RWPE1 (cell line): ENCODE data around the gene SERINC5.

Source experiments
- CTCF ChIA-PET: fragments of 350-600 bp; sonication (Branson Sonifier 250); formaldehyde crosslinking; extraction: SDS; loops from one replicate; lab custom pipeline; 2021; lab: Yijun Ruan, JAX
- POLR2A ChIA-PET: fragments of 400-600 bp; formaldehyde crosslinking; extraction: SDS; loops from one replicate; lab custom pipeline; 2020; ENCODE audit warnings: antibody characterized with exemption; ENCODE audit not compliant: low non-redundant PET; lab: Yijun Ruan, JAX
- DNase-seq: peaks from one replicate; pipeline ENCODE4 v3.0.0; 2012; ENCODE audit warnings: low spot score
- H3K27ac ChIP-seq: fragments of 450-650 bp; 2 replicates; pipeline ENCODE4 v1.5.1; 2017
- TF ChIP-seq, protein P1 (sequence below): fragments of 450-650 bp; conservative IDR thresholded peaks from 2 replicates; pipeline ENCODE4 v1.5.1; 2017; ENCODE audit warnings: low read depth, mild to moderate bottlenecking

SERINC5 gene

GRCh38 chr5:80260461-80260860 lies 4.6 kb upstream of the SERINC5 start:
- TF ChIP-seq, protein P1, sequence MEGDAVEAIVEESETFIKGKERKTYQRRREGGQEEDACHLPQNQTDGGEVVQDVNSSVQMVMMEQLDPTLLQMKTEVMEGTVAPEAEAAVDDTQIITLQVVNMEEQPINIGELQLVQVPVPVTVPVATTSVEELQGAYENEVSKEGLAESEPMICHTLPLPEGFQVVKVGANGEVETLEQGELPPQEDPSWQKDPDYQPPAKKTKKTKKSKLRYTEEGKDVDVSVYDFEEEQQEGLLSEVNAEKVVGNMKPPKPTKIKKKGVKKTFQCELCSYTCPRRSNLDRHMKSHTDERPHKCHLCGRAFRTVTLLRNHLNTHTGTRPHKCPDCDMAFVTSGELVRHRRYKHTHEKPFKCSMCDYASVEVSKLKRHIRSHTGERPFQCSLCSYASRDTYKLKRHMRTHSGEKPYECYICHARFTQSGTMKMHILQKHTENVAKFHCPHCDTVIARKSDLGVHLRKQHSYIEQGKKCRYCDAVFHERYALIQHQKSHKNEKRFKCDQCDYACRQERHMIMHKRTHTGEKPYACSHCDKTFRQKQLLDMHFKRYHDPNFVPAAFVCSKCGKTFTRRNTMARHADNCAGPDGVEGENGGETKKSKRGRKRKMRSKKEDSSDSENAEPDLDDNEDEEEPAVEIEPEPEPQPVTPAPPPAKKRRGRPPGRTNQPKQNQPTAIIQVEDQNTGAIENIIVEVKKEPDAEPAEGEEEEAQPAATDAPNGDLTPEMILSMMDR: no peak
- DNase-seq: no peak
- H3K27ac ChIP-seq: no peak overlapping the region
- ChIA-PET POLR2A (no interaction called here), CTCF (interaction anchor here (0.7 kb wide), 1 partner anchor 367 kb away, joined by 4 read pairs; no protein-coding TSS in a partner anchor)

GRCh38 chr5:80259511-80260203 lies 3.8 kb upstream of the SERINC5 start:
- H3K27ac ChIP-seq: no peak overlapping the region
- TF ChIP-seq, protein P1: no peak
- ChIA-PET POLR2A (no interaction called here), CTCF (no interaction called here)
- DNase-seq: no peak

- POLR2A ChIA-PET: interaction anchor here (0.6 to 1.9 kb wide), 4 partner anchors 8 to 1750 kb away, joined by 3 to 10 read pairs (median 4); no protein-coding TSS in a partner anchor
- TF ChIP-seq, protein P1: no peak
- H3K27ac ChIP-seq: peak overlapping the region; percentile 90
- CTCF ChIA-PET: interaction anchor here (0.6 to 1.2 kb wide), 4 partner anchors 11 to 172 kb away, joined by 3 to 4 read pairs (median 3); no protein-coding TSS in a partner anchor
- DNase-seq: peak; percentile 76
These were observed 427 bp downstream of the SERINC5 start for GRCh38 chr5:80255431-80255810.

- peak overlapping the region; percentile 90 for H3K27ac ChIP-seq
- DNase-seq: peak; percentile 65
- TF ChIP-seq, protein P1: no peak
- ChIA-PET CTCF (interaction anchor here (0.6 to 0.9 kb wide), 3 partner anchors 52 to 163 kb away, joined by 3 read pairs; no protein-coding TSS in a partner anchor), POLR2A (interaction anchor here (0.5 to 1.9 kb wide), 4 partner anchors 8 to 1750 kb away, joined by 3 to 10 read pairs (median 3); no protein-coding TSS in a partner anchor)
These were observed 949 bp downstream of the SERINC5 start for GRCh38 chr5:80254767-80255430.

- TF ChIP-seq, protein P1: no peak
- H3K27ac ChIP-seq: peak overlapping the region; percentile 91
- CTCF ChIA-PET: interaction anchor here (0.6 kb wide), 1 partner anchor 101 kb away, joined by 3 read pairs; no protein-coding TSS in a partner anchor
- DNase-seq: peak; percentile 48
- POLR2A ChIA-PET: interaction anchor here (0.6 to 0.7 kb wide), 2 partner anchors 128 to 1049 kb away, joined by 3 to 4 read pairs; no protein-coding TSS in a partner anchor
These were observed 4.2 kb downstream of the SERINC5 start for GRCh38 chr5:80251636-80252035.

GRCh38 chr5:80250801-80251200 lies 5.0 kb downstream of the SERINC5 start:
- ChIA-PET POLR2A (no interaction called here), CTCF (interaction anchor here (0.5 to 0.7 kb wide), 2 partner anchors 63 to 64 kb away, joined by 3 read pairs; no protein-coding TSS in a partner anchor)
- no peak for DNase-seq
- peak overlapping the region; percentile 91 for H3K27ac ChIP-seq
- TF ChIP-seq, protein P1: no peak
